ENCODE results near the gene CASTOR2.
"Not testable (repeated sequence)": the region's sequence is repeated elsewhere in the genome, so short reads cannot be mapped to it uniquely, and the experiment has no call there.

CASTOR2 gene

GRCh38 chr7:74993121-74993520 is 28.6 kb downstream of the CASTOR2 start:
- TF ChIP-seq POLR2A (IDR thresholded peaks at IDR 0.05; ENCODE audit: low read depth, low read length): no peak
- DNase-seq (ENCODE audit: insufficient read length, low spot score) (no peak), FAIRE-seq (no peak)

- DNase-seq (ENCODE audit: insufficient read length, low spot score); FAIRE-seq: not testable (repeated sequence)
Observed at GRCh38 chr7:74994869-74995543, 30.5 kb downstream of the CASTOR2 start.

GRCh38 chr7:74996361-74996760 is 31.9 kb downstream of the CASTOR2 start:
- not testable (repeated sequence) for FAIRE-seq; DNase-seq (ENCODE audit: insufficient read length, low spot score)

GRCh38 chr7:74997811-74998210 is 33.3 kb downstream of the CASTOR2 start:
- FAIRE-seq; DNase-seq (ENCODE audit: insufficient read length, low spot score): not testable (repeated sequence)

GRCh38 chr7:75001356-75001755 is 36.9 kb downstream of the CASTOR2 start:
- FAIRE-seq: not testable (repeated sequence)
- DNase-seq (ENCODE audit: insufficient read length, low spot score): peak; percentile 28

- FAIRE-seq (no peak), DNase-seq (ENCODE audit: insufficient read length, low spot score) (no peak)
- no peak for TF ChIP-seq POLR2A (IDR thresholded peaks at IDR 0.05; ENCODE audit: low read depth, low read length)
Observed at GRCh38 chr7:75010036-75010435, 45.5 kb downstream of the CASTOR2 start.

- no peak for FAIRE-seq
- no peak for TF ChIP-seq POLR2A (IDR thresholded peaks at IDR 0.05; ENCODE audit: low read depth, low read length)
- DNase-seq (ENCODE audit: insufficient read length, low spot score): no peak
Observed at GRCh38 chr7:75017832-75018231, 53.3 kb downstream of the CASTOR2 start.

GRCh38 chr7:75018570-75019364 is 54.3 kb downstream of the CASTOR2 start:
- FAIRE-seq: no peak
- no peak for TF ChIP-seq POLR2A (IDR thresholded peaks at IDR 0.05; ENCODE audit: low read depth, low read length)
- no peak for DNase-seq (ENCODE audit: insufficient read length, low spot score)

GRCh38 chr7:75019800-75020199 is 55.3 kb downstream of the CASTOR2 start:
- TF ChIP-seq POLR2A (IDR thresholded peaks at IDR 0.05; ENCODE audit: low read depth, low read length): no peak
- DNase-seq (ENCODE audit: insufficient read length, low spot score): no peak
- FAIRE-seq: no peak

- no peak for TF ChIP-seq POLR2A (IDR thresholded peaks at IDR 0.05; ENCODE audit: low read depth, low read length)
- no peak for DNase-seq (ENCODE audit: insufficient read length, low spot score)
- no peak for FAIRE-seq
Observed at GRCh38 chr7:75024922-75025321, 60.4 kb downstream of the CASTOR2 start.

- no peak for TF ChIP-seq POLR2A (IDR thresholded peaks at IDR 0.05; ENCODE audit: low read depth, low read length)
- FAIRE-seq (no peak), DNase-seq (ENCODE audit: insufficient read length, low spot score) (no peak)
Observed at GRCh38 chr7:75028299-75028698, 63.8 kb downstream of the CASTOR2 start.

GRCh38 chr7:75033064-75033463 is 68.6 kb downstream of the CASTOR2 start:
- TF ChIP-seq POLR2A (IDR thresholded peaks at IDR 0.05; ENCODE audit: low read depth, low read length): no peak
- no peak for DNase-seq (ENCODE audit: insufficient read length, low spot score)
- FAIRE-seq: no peak

GRCh38 chr7:75033826-75034225 is 69.3 kb downstream of the CASTOR2 start:
- no peak for TF ChIP-seq POLR2A (IDR thresholded peaks at IDR 0.05; ENCODE audit: low read depth, low read length)
- no peak for DNase-seq (ENCODE audit: insufficient read length, low spot score)
- no peak for FAIRE-seq

- no peak for FAIRE-seq
- no peak for DNase-seq (ENCODE audit: insufficient read length, low spot score)
- TF ChIP-seq POLR2A (IDR thresholded peaks at IDR 0.05; ENCODE audit: low read depth, low read length): no peak
Observed at GRCh38 chr7:75038508-75038907, 74.0 kb downstream of the CASTOR2 start.

- FAIRE-seq (peak; percentile 60), DNase-seq (ENCODE audit: insufficient read length, low spot score) (peak; percentile 82)
- TF ChIP-seq POLR2A (IDR thresholded peaks at IDR 0.05; ENCODE audit: low read depth, low read length): no peak
Observed at GRCh38 chr7:75039166-75039565, 74.7 kb downstream of the CASTOR2 start.

Data from H54 (cell line).